ENCODE data around the gene SPATA45.

The SPATA45 gene

DNA sequence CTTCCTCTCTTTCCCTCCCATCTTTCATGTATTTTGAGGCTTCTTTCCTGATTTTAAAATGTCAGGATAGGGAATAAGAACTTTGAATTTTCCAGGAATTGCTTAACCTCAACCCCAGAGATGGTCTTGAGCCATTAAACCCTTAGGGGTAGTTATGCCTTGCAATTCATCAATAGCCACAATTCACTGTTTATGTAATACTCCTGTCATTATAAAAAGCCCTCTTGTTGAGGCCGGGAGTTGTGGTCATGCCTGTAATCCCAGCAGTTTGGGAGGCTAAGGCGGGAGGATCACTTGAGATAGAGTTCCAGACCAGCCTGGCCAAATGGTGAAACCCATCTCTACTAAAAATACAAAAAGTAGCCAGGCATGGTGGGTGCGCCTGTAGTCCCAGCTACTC, 24.5 kb downstream of the SPATA45 start:
- TF ChIP-seq, protein P1, sequence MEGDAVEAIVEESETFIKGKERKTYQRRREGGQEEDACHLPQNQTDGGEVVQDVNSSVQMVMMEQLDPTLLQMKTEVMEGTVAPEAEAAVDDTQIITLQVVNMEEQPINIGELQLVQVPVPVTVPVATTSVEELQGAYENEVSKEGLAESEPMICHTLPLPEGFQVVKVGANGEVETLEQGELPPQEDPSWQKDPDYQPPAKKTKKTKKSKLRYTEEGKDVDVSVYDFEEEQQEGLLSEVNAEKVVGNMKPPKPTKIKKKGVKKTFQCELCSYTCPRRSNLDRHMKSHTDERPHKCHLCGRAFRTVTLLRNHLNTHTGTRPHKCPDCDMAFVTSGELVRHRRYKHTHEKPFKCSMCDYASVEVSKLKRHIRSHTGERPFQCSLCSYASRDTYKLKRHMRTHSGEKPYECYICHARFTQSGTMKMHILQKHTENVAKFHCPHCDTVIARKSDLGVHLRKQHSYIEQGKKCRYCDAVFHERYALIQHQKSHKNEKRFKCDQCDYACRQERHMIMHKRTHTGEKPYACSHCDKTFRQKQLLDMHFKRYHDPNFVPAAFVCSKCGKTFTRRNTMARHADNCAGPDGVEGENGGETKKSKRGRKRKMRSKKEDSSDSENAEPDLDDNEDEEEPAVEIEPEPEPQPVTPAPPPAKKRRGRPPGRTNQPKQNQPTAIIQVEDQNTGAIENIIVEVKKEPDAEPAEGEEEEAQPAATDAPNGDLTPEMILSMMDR (conservative IDR thresholded peaks at IDR 0.05; ENCODE audit: low read depth, low read length) = no peak
- H2AFZ ChIP-seq (ENCODE audit: low read depth) = no peak overlapping the region
- H3K4me2 ChIP-seq = no peak overlapping the region
- no peak overlapping the region for H3K27ac ChIP-seq
- no peak overlapping the region for H3K4me3 ChIP-seq (IDR thresholded peaks at IDR 0.05; ENCODE audit: insufficient read depth, low read depth, low read length)
- H3K4me1 ChIP-seq (ENCODE audit: low read depth, poor library complexity, severe bottlenecking) = no peaks in the 10 kb centered on the region
- H3K27me3 ChIP-seq (ENCODE audit: insufficient read depth, low read depth) = no peaks in the 10 kb centered on the region
- no peaks in the 10 kb centered on the region for H3K36me3 ChIP-seq (ENCODE audit: insufficient read depth)
- no peaks in the 10 kb centered on the region for H4K20me1 ChIP-seq (ENCODE audit: insufficient read depth)
- no peak overlapping the region for H3K9ac ChIP-seq
- no peaks in the 10 kb centered on the region for H3K79me2 ChIP-seq (ENCODE audit: insufficient read depth, low read depth)

DNA sequence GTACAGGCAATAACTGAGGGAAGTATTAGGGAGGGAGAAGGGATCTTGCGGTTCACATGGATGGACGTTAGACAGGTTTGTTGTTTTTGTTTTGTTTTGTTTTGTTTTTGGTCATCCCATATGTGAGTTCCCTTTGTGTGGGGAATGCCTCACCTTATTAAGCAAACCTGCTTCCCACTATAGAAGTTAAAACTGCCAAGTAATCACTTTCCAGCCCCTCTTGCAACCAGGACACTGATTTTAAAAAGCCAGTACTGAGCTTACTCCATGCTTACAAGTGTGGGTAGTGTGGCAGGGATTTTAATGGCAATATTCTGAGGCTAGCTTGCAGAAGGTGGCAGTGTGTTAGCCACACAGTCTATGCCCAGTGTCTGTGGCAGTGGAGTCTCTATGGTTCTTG, 26.5 kb downstream of the SPATA45 start:
- no peaks in the 10 kb centered on the region for H3K36me3 ChIP-seq (ENCODE audit: insufficient read depth)
- no peak overlapping the region for H3K9ac ChIP-seq
- no peaks in the 10 kb centered on the region for H4K20me1 ChIP-seq (ENCODE audit: insufficient read depth)
- no peak overlapping the region for H3K4me2 ChIP-seq
- no peak overlapping the region for H3K27ac ChIP-seq
- no peak overlapping the region for H3K4me3 ChIP-seq (IDR thresholded peaks at IDR 0.05; ENCODE audit: insufficient read depth, low read depth, low read length)
- H3K79me2 ChIP-seq (ENCODE audit: insufficient read depth, low read depth) = no peaks in the 10 kb centered on the region
- no peak overlapping the region for H2AFZ ChIP-seq (ENCODE audit: low read depth)
- TF ChIP-seq, protein P1 (conservative IDR thresholded peaks at IDR 0.05; ENCODE audit: low read depth, low read length) = no peak
- no peaks in the 10 kb centered on the region for H3K4me1 ChIP-seq (ENCODE audit: low read depth, poor library complexity, severe bottlenecking)
- no peaks in the 10 kb centered on the region for H3K27me3 ChIP-seq (ENCODE audit: insufficient read depth, low read depth)

GRCh38 chr1:212819726-212820125, 27.7 kb downstream of the SPATA45 start:
- H3K4me3 ChIP-seq (IDR thresholded peaks at IDR 0.05; ENCODE audit: insufficient read depth, low read depth, low read length) = no peak overlapping the region
- H3K36me3 ChIP-seq (ENCODE audit: insufficient read depth) = no peaks in the 10 kb centered on the region
- no peak overlapping the region for H3K4me2 ChIP-seq
- no peak overlapping the region for H2AFZ ChIP-seq (ENCODE audit: low read depth)
- H3K79me2 ChIP-seq (ENCODE audit: insufficient read depth, low read depth) = no peaks in the 10 kb centered on the region
- H3K9ac ChIP-seq = no peak overlapping the region
- H3K4me1 ChIP-seq (ENCODE audit: low read depth, poor library complexity, severe bottlenecking) = no peaks in the 10 kb centered on the region
- no peaks in the 10 kb centered on the region for H3K27me3 ChIP-seq (ENCODE audit: insufficient read depth, low read depth)
- TF ChIP-seq, protein P1 (conservative IDR thresholded peaks at IDR 0.05; ENCODE audit: low read depth, low read length) = no peak
- H3K27ac ChIP-seq = no peak overlapping the region
- no peaks in the 10 kb centered on the region for H4K20me1 ChIP-seq (ENCODE audit: insufficient read depth)

- Histone ChIP-seq H3K4me2 (no peak overlapping the region), H4K20me1 (ENCODE audit: insufficient read depth) (no peaks in the 10 kb centered on the region), H3K79me2 (ENCODE audit: insufficient read depth, low read depth) (no peaks in the 10 kb centered on the region), H3K27me3 (ENCODE audit: insufficient read depth, low read depth) (no peaks in the 10 kb centered on the region), H3K4me1 (ENCODE audit: low read depth, poor library complexity, severe bottlenecking) (no peaks in the 10 kb centered on the region), H3K4me3 (IDR thresholded peaks at IDR 0.05; ENCODE audit: insufficient read depth, low read depth, low read length) (no peak overlapping the region), H2AFZ (ENCODE audit: low read depth) (no peak overlapping the region), H3K9ac (no peak overlapping the region), H3K36me3 (ENCODE audit: insufficient read depth) (no peaks in the 10 kb centered on the region), H3K27ac (no peak overlapping the region)
- TF ChIP-seq, protein P1 (conservative IDR thresholded peaks at IDR 0.05; ENCODE audit: low read depth, low read length) = no peak
Observed at GRCh38 chr1:212816567-212817278, 30.7 kb downstream of the SPATA45 start.

Data from KMS-11 (cell line).